SJSA1 (cell line): ENCODE data around the gene KLHDC10. TPM values are rescaled to one million over a fixed set of nuclear protein-coding genes. Genes with fewer than 3 reads are reported as not detected.

Experiments
- DNase-seq, 2 experiments: peaks; one replicate each; pipeline ENCODE4 v3.0.0-alpha.2; 2015 to 2020; ENCODE audit warnings: low spot score in 2 of 2, low read depth in 1 of 2
- H3K27ac ChIP-seq: fragments of 250-450 bp; sonication (Bioruptor Pico); 2 replicates; pipeline ENCODE4 v1.5.1; 2020; ENCODE audit warnings: mild to moderate bottlenecking, moderate library complexity
- H3K27me3 ChIP-seq: fragments of 250-450 bp; sonication (Bioruptor Pico); replicated peaks from 2 replicates; pipeline ENCODE4 v1.5.1; 2020; ENCODE audit warnings: mild to moderate bottlenecking, moderate library complexity
- H3K36me3 ChIP-seq: fragments of 250-450 bp; sonication (Bioruptor Pico); 2 replicates; pipeline ENCODE4 v1.5.1; 2020; ENCODE audit warnings: mild to moderate bottlenecking
- H3K4me1 ChIP-seq: fragments of 250-450 bp; sonication (Bioruptor Pico); replicated peaks from 2 replicates; pipeline ENCODE4 v1.6.1; 2021; ENCODE audit warnings: mild to moderate bottlenecking
- H3K4me3 ChIP-seq: fragments of 250-450 bp; sonication (Bioruptor Pico); 2 replicates; pipeline ENCODE4 v1.5.1; 2020; ENCODE audit warnings: mild to moderate bottlenecking
- H3K9me3 ChIP-seq: fragments of 250-450 bp; sonication (Bioruptor Pico); replicated peaks from 2 replicates; pipeline ENCODE4 v1.5.1; 2020; ENCODE audit warnings: mild to moderate bottlenecking
- total RNA-seq: library from RNA; depleted of rRNA; stranded (reverse); fragments of >200 nt; shearing (Covaris generic); gene quantifications from 2 replicates; pipeline ENCODE4 v1.2.3, GENCODE V29; 2014

KLHDC10 gene
- total RNA-seq, 1 experiment from 2014 or later: 23.0 TPM

- Histone ChIP-seq H3K27me3 (no peaks in the 10 kb centered on the region), H3K27ac (no peak overlapping the region), H3K4me1 (no peaks in the 10 kb centered on the region), H3K36me3 (peaks cover 25% of the 10 kb centered on the region), H3K4me3 (no peak overlapping the region), H3K9me3 (no peaks in the 10 kb centered on the region)
- DNase-seq: no peak
Measured at GRCh38 chr7:130134726-130135125, 64.4 kb downstream of the KLHDC10 start.

DNA sequence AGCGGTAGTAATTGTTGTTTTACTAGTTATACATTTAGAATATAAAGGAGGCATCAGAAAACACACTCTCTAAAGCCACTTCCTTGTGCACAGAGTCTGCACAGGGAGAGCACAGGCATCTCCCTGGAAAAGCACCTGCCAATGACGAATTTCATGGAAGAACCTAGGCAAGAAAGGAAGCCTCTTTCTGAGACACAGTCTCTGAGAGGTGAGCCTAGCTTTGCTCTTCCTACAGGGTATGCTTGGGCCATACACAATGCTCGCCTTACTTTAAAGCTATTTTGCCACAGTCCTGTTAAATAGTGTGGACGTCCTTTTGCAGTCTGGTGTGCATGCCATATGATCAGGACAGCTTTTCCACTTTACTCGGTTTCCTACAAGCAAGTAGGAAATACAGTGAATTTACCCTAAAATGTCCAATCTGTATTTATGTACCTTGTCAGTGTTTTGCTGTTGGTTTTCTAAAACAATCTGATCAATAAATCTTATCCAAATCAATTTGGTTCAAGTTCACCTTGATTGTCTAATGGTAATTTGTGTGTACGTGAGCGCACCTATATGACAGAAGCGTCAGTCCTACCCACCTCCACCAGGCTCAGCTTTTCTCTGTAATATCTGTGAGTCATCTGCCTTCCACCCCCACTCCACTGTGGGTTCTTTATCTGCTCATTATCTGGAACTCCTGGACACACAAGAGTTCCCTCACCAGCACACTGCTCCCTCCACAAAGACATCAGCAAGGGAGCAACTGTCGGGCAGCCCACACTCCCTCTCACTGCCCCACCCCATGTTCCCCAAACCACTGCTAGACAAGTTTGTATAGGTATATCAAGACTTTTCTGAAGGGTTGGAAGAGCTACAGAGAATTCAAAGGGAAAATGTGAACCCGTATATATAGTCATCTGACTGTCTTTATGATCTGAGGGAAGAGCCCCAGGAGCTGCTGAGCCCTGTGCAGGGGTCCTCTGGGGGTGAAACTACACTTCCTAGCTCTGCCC, 65.2 kb downstream of the KLHDC10 start:
- Histone ChIP-seq H3K9me3 (no peaks in the 10 kb centered on the region), H3K27ac (no peak overlapping the region), H3K4me1 (no peaks in the 10 kb centered on the region), H3K27me3 (no peaks in the 10 kb centered on the region), H3K4me3 (no peak overlapping the region), H3K36me3 (peaks cover 23% of the 10 kb centered on the region)
- DNase-seq: no peak

GRCh38 chr7:130136579-130137167, 66.3 kb downstream of the KLHDC10 start:
- no peaks in the 10 kb centered on the region for H3K27me3 ChIP-seq
- no peak overlapping the region for H3K27ac ChIP-seq
- H3K36me3 ChIP-seq: peaks cover 16% of the 10 kb centered on the region
- H3K4me3 ChIP-seq: no peak overlapping the region
- DNase-seq: no peak
- H3K9me3 ChIP-seq: no peaks in the 10 kb centered on the region
- no peaks in the 10 kb centered on the region for H3K4me1 ChIP-seq

DNA sequence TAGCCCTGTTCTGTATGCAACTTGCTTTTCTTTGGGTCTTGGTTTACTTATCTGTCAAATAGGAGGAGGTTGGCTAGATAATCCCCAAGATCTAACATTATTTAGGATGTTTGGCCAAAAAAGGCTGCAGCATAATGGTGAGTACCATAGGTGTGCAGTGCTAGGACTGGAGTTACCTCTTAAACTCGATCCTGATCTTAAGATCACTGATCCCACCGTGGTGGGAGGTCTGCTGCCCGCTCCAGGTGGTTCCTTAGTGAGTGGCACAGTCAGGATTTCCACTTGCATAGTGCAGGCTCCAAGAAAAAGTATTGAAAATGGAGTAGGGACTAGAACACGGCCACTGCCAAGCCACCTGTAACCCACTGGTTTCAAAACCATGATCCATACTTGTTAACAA, 66.9 kb downstream of the KLHDC10 start:
- DNase-seq: no peak
- H3K4me1 ChIP-seq: no peaks in the 10 kb centered on the region
- H3K27ac ChIP-seq: no peak overlapping the region
- no peaks in the 10 kb centered on the region for H3K9me3 ChIP-seq
- H3K27me3 ChIP-seq: no peaks in the 10 kb centered on the region
- peaks cover 16% of the 10 kb centered on the region for H3K36me3 ChIP-seq
- H3K4me3 ChIP-seq: no peak overlapping the region

GRCh38 chr7:130139193-130139960, 69.0 kb downstream of the KLHDC10 start:
- H3K4me3 ChIP-seq: no peak overlapping the region
- no peaks in the 10 kb centered on the region for H3K4me1 ChIP-seq
- H3K9me3 ChIP-seq: no peaks in the 10 kb centered on the region
- 0 out of 2 replicates have a peak, but pooled peaks cover 4% of the 10 kb centered on the region for H3K36me3 ChIP-seq
- no peaks in the 10 kb centered on the region for H3K27me3 ChIP-seq
- no peak overlapping the region for H3K27ac ChIP-seq
- DNase-seq: no peak

DNA sequence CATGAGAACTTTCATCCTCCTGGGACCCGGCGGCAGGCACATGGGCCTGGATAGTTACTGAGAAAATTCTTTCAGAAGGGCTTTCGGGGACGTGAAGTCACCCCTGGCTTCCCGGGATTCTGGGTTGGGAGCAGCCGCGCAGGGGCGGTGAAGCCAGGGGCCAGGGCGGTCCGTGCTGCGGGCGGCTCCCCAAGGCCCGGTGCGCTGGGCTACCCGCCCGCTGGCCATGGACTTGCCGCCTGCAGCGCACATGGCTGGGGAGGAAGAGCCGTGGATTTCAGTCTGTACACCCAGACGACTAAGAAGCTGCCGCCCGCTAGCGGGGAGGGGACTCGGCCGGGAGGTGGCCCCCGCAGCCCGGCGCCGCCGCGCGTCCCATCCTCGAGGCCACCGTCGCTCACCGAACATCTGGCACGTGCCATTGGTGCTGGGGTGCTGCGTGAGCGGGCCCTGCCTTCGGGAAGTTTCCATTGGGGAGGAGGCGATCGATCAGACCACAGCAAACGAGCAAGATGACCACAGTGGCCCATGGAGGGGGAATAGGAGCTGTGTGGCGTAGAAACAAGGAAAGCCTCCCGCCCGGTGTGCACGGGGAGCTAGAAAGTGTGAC, 70.3 kb downstream of the KLHDC10 start:
- Histone ChIP-seq H3K36me3 (0 out of 2 replicates have a peak, but pooled peaks cover 3% of the 10 kb centered on the region), H3K4me3 (no peak overlapping the region), H3K9me3 (no peaks in the 10 kb centered on the region), H3K27me3 (no peaks in the 10 kb centered on the region), H3K27ac (no peak overlapping the region), H3K4me1 (no peaks in the 10 kb centered on the region)
- no peak for DNase-seq

- no peak overlapping the region for H3K4me3 ChIP-seq
- H3K36me3 ChIP-seq: 0 out of 2 replicates have a peak, but pooled peaks cover 3% of the 10 kb centered on the region
- no peaks in the 10 kb centered on the region for H3K27me3 ChIP-seq
- no peak for DNase-seq
- no peaks in the 10 kb centered on the region for H3K9me3 ChIP-seq
- H3K27ac ChIP-seq: no peak overlapping the region
- H3K4me1 ChIP-seq: no peaks in the 10 kb centered on the region
Measured at GRCh38 chr7:130141161-130141883, 71.0 kb downstream of the KLHDC10 start.

GRCh38 chr7:130141884-130142653, 71.7 kb downstream of the KLHDC10 start:
- H3K27ac ChIP-seq: no peak overlapping the region
- no peak overlapping the region for H3K4me3 ChIP-seq
- no peaks in the 10 kb centered on the region for H3K4me1 ChIP-seq
- no peak for DNase-seq
- no peaks in the 10 kb centered on the region for H3K9me3 ChIP-seq
- H3K27me3 ChIP-seq: no peaks in the 10 kb centered on the region
- 0 out of 2 replicates have a peak, but pooled peaks cover 3% of the 10 kb centered on the region for H3K36me3 ChIP-seq

DNA sequence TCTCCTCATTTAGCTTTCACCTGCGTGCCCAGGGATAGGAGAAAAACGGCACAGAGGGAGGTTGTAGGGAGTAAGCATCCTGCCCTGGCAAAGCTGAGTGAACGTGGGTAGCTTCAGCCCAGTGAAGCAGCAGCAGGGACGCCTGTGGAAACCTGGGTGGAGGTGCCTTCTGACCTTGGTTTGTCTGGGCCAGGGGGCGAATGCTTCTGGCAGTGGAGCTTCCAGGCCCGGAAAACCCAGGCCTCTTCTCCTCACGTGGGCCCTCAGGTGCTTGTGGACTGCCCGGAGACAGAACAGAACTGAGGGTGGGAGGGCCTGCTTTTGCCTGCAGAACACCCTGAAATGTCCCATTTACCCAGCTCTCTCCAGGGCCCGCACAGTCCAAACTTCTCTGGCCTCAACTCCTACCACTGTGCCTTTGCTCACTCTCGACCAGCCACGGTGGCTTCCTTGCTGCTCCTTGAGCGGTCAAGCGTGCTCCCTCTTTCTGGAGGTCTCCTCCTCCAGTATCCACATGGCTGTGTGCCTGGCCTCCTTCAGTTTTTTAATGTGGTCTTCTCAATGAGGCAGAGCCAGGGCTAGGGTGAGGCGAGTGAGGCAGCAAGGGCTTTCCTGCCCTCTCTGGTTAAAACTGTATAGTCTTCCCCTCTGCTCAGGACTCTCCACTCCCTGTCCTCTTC, 72.5 kb downstream of the KLHDC10 start:
- no peak overlapping the region for H3K27ac ChIP-seq
- H3K4me3 ChIP-seq: no peak overlapping the region
- no peaks in the 10 kb centered on the region for H3K27me3 ChIP-seq
- DNase-seq: no peak
- H3K36me3 ChIP-seq: 0 out of 2 replicates have a peak, but pooled peaks cover 2% of the 10 kb centered on the region
- H3K4me1 ChIP-seq: no peaks in the 10 kb centered on the region
- no peaks in the 10 kb centered on the region for H3K9me3 ChIP-seq

DNA sequence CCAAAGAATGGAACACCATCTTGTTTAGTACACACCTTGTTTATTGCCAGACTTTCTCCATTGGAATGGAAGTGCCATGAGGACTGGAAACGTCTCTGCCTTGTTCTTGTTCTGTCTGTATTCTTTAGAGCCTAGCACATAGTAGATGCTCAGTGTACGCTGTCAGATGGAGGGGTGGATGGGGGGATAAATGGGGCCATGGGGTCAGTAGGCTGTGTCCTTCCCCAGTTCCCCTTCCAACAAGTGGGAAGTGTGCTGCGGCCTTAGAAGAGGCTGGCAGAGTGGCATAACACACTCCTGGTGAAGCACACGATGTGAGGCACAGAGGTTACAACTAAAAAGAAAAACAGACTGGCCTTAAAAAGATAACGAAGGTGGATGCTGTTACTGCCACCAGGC, 73.0 kb downstream of the KLHDC10 start:
- Histone ChIP-seq H3K27ac (no peak overlapping the region), H3K9me3 (no peaks in the 10 kb centered on the region), H3K27me3 (no peaks in the 10 kb centered on the region), H3K4me1 (no peaks in the 10 kb centered on the region), H3K36me3 (no peaks in the 10 kb centered on the region), H3K4me3 (no peak overlapping the region)
- DNase-seq: no peak

DNA sequence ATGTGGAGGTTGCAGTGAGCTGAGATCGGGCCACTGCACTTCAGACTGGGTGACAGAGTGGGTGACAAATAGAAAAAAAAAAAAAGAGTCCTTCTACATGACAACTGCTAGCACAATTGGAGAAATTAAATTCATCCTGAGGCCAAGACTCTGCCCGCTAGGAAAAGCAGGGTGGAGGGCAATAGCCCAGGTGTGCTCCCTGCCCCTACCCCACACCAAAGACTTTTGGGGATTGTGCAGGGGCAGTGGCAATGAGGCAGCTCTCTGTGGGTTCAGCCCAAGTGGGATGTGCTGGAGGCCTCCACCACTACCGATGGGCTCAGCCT, 73.6 kb downstream of the KLHDC10 start:
- no peak for DNase-seq
- H3K9me3 ChIP-seq: no peaks in the 10 kb centered on the region
- H3K36me3 ChIP-seq: no peaks in the 10 kb centered on the region
- no peak overlapping the region for H3K27ac ChIP-seq
- H3K4me1 ChIP-seq: no peaks in the 10 kb centered on the region
- no peaks in the 10 kb centered on the region for H3K27me3 ChIP-seq
- no peak overlapping the region for H3K4me3 ChIP-seq
